ENCODE results near the gene ECM2.

DNA sequence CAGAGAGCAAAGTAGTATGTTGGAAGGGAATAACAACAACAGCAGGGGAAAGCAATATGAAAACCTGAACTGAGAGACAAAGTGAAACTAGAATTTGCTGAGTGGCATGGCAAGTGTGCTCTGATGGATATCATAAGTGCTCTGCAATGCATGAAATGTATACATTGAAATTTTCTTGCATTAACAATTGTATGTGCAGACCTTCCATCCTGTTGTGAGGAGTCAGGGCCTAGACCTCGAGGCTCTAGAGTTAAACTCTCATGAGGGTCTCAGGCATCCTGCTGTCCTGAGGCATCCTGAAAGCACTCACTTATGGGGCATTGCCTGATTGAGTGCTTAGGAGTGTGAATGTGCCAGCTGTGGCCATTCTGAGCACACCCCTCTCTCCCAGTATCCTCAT lies 1.1 kb downstream of the ECM2 start:
- TF ChIP-seq POLR2A (IDR thresholded peaks at IDR 0.05) = no peak
- no peak for TF ChIP-seq POLR2AphosphoS5 (IDR thresholded peaks at IDR 0.05)
